OCI-LY1 (cell line): ENCODE results near the gene TMEM229B.

ENCODE experiments used
- EZH2 ChIP-seq: fragments of 200-600 bp; sonication (generic), shearing (Covaris generic); IDR thresholded peaks from 2 replicates; pipeline ENCODE4 v1.8.0; 2017; ENCODE audit warnings: borderline replicate concordance, mixed run types, mild to moderate bottlenecking, antibody characterized with exemption, low read length, moderate library complexity, mixed read lengths
- TF ChIP-seq, protein P1 (sequence below): fragments of 200-600 bp; sonication (generic), shearing (Covaris generic); IDR thresholded peaks from 2 replicates; pipeline ENCODE4 v1.5.1; 2017; ENCODE audit warnings: mild to moderate bottlenecking, antibody characterized with exemption, low read length, moderate library complexity, mixed read lengths

DNA sequence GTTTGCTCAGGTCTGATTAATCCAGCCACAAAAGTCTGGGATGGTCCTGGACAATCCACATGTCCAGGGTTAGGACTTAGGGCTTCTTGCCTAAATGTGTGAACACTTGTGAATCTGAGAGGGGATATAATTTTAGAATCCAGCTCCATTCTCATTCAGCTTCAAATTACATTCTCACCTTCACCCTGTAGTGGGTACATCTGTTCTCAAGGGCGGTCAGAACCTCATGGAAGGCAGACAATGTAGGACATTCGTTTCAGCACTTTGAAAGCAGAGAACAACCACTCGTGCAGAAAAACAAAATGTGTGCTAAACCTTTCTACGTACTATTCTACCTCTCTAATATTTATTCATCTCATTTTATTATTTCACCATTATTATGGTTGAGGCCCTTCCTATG is 1.2 kb downstream of the TMEM229B start:
- TF ChIP-seq, protein P1, sequence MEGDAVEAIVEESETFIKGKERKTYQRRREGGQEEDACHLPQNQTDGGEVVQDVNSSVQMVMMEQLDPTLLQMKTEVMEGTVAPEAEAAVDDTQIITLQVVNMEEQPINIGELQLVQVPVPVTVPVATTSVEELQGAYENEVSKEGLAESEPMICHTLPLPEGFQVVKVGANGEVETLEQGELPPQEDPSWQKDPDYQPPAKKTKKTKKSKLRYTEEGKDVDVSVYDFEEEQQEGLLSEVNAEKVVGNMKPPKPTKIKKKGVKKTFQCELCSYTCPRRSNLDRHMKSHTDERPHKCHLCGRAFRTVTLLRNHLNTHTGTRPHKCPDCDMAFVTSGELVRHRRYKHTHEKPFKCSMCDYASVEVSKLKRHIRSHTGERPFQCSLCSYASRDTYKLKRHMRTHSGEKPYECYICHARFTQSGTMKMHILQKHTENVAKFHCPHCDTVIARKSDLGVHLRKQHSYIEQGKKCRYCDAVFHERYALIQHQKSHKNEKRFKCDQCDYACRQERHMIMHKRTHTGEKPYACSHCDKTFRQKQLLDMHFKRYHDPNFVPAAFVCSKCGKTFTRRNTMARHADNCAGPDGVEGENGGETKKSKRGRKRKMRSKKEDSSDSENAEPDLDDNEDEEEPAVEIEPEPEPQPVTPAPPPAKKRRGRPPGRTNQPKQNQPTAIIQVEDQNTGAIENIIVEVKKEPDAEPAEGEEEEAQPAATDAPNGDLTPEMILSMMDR: no peak
- no peak for TF ChIP-seq EZH2
